IMR-90 (cell line): Measurements from ENCODE around the gene TEKT5. TPM values are rescaled to one million over a fixed set of nuclear protein-coding genes. Genes with fewer than 3 reads are reported as not detected.

Source experiments
- ATAC-seq: fragments of 200-7000 bp; cut with Tn5 transposase; 2 replicates; pipeline ENCODE4 v1.9.1; 2020; ENCODE audit warnings: low read depth, mild to moderate bottlenecking, moderate library complexity
- BruUV-seq: library from RNA; stranded (reverse); fragments of 400-500 nt; replicated peaks from 2 replicates; lab custom pipeline; 2021; lab: Mats Ljungman, UMichigan
- CTCF ChIA-PET: fragments of 300-600 bp; formaldehyde crosslinking; extraction: SDS; loops from one replicate; lab custom pipeline; 2021; ENCODE audit warnings: antibody characterized with exemption; lab: Yijun Ruan, JAX
- POLR2A ChIA-PET: fragments of 300-600 bp; sonication (Branson Sonifier 250); formaldehyde crosslinking; loops from one replicate; lab custom pipeline; 2022; ENCODE audit warnings: antibody characterized with exemption; ENCODE audit not compliant: unreplicated experiment; lab: Charles Lee
- DNase-seq: peaks from one replicate; pipeline ENCODE4 v3.0.0; 2013
- H2AFZ ChIP-seq: replicated peaks from 2 replicates; pipeline ENCODE3; 2013; ENCODE audit warnings: low read length, mild to moderate bottlenecking; ENCODE audit not compliant: poor library complexity
- H2AK5ac ChIP-seq: 2 replicates; pipeline ENCODE4 v1.6.1; 2013; ENCODE audit warnings: low read depth, low read length, inconsistent platforms
- H2AK9ac ChIP-seq: replicated peaks from 2 replicates; pipeline ENCODE3; 2013; ENCODE audit warnings: mild to moderate bottlenecking, low read depth, low read length, moderate library complexity; ENCODE audit not compliant: poor library complexity
- H2BK120ac ChIP-seq: 2 replicates; pipeline ENCODE4 v1.6.1; 2013; ENCODE audit warnings: low read depth, low read length, inconsistent platforms
- H2BK15ac ChIP-seq: 3 replicates; pipeline ENCODE4 v1.6.1; 2013; ENCODE audit warnings: low read depth, low read length, inconsistent platforms
- H2BK20ac ChIP-seq: 2 replicates; pipeline ENCODE4 v1.6.1; 2013; ENCODE audit warnings: low read depth, mild to moderate bottlenecking, inconsistent platforms, low read length, moderate library complexity
- H2BK5ac ChIP-seq: 2 replicates; pipeline ENCODE4 v1.6.1; 2013; ENCODE audit warnings: mild to moderate bottlenecking, low read depth, low read length, inconsistent platforms; ENCODE audit not compliant: poor library complexity, severe bottlenecking
- H3K14ac ChIP-seq: replicated peaks from 2 replicates; pipeline ENCODE4 v1.6.1; 2013; ENCODE audit warnings: low read depth, low read length, inconsistent platforms
- H3K18ac ChIP-seq: 2 replicates; pipeline ENCODE4 v1.6.1; 2013; ENCODE audit warnings: low read depth, low read length, control low read depth
- H3K23ac ChIP-seq: 2 replicates; pipeline ENCODE4 v1.6.1; 2013; ENCODE audit warnings: low read depth, low read length, inconsistent platforms
- H3K27ac ChIP-seq: 2 replicates; pipeline ENCODE4 v1.5.1; 2013; ENCODE audit warnings: mild to moderate bottlenecking, control low read depth, low read length; ENCODE audit not compliant: insufficient read depth
- H3K27me3 ChIP-seq: 2 replicates; pipeline ENCODE4 v1.6.1; 2013; ENCODE audit warnings: low read length; ENCODE audit not compliant: control insufficient read depth, insufficient read depth
- H3K36me3 ChIP-seq: 2 replicates; pipeline ENCODE4 v1.6.1; 2013; ENCODE audit warnings: low read length, mixed read lengths; ENCODE audit not compliant: control insufficient read depth, insufficient read depth
- H3K4ac ChIP-seq: 2 replicates; pipeline ENCODE4 v1.6.1; 2013; ENCODE audit warnings: low read depth, low read length, inconsistent platforms
- H3K4me1 ChIP-seq: 2 replicates; pipeline ENCODE4 v1.6.1; 2013; ENCODE audit warnings: low read length, mixed read lengths; ENCODE audit not compliant: control insufficient read depth, insufficient read depth
- H3K4me2 ChIP-seq: 2 replicates; pipeline ENCODE4 v1.6.1; 2013; ENCODE audit warnings: low read depth, mild to moderate bottlenecking, control low read depth, low read length, moderate library complexity
- H3K4me3 ChIP-seq: 2 replicates; pipeline ENCODE4 v1.5.1; 2013; ENCODE audit warnings: low read depth, mild to moderate bottlenecking, control low read depth, low read length, moderate library complexity; ENCODE audit not compliant: insufficient read depth
- H3K56ac ChIP-seq: 2 replicates; pipeline ENCODE4 v1.6.1; 2013; ENCODE audit warnings: low read length, inconsistent platforms; ENCODE audit not compliant: insufficient read depth; ENCODE audit errors: extremely low read depth
- H3K79me1 ChIP-seq, 2 experiments: 2 replicates each; pipeline ENCODE4 v1.6.1; 2013; ENCODE audit warnings: low read length in 2 of 2, inconsistent platforms in 1 of 2, low read depth in 1 of 2
- H3K9ac ChIP-seq: 2 replicates; pipeline ENCODE4 v1.6.1; 2013; ENCODE audit warnings: low read depth, low read length, control low read depth
- H3K9me1 ChIP-seq: 2 replicates; pipeline ENCODE4 v1.6.1; 2013; ENCODE audit warnings: low read length, inconsistent platforms; ENCODE audit not compliant: insufficient read depth
- H3K9me3 ChIP-seq: 2 replicates; pipeline ENCODE4 v1.6.1; 2013; ENCODE audit warnings: low read length; ENCODE audit not compliant: control insufficient read depth, insufficient read depth
- H4K20me1 ChIP-seq: 2 replicates; pipeline ENCODE4 v1.6.1; 2013; ENCODE audit warnings: low read length, inconsistent platforms; ENCODE audit not compliant: insufficient read depth
- H4K5ac ChIP-seq: 2 replicates; pipeline ENCODE4 v1.6.1; 2013; ENCODE audit warnings: mild to moderate bottlenecking, low read depth, low read length, control low read depth
- H4K8ac ChIP-seq, 2 experiments: 2 replicates each; pipeline ENCODE4 v1.6.1; 2013; ENCODE audit warnings: low read depth in 2 of 2, low read length in 2 of 2, control low read depth in 1 of 2, inconsistent platforms in 1 of 2
- H4K91ac ChIP-seq: 2 replicates; pipeline ENCODE4 v1.6.1; 2013; ENCODE audit warnings: low read depth, low read length, inconsistent platforms; ENCODE audit not compliant: insufficient read depth
- BHLHE40 ChIP-seq: fragments of 150-350 bp; IDR thresholded peaks from 2 replicates; pipeline ENCODE4 v1.6.1; 2016; ENCODE audit warnings: mild to moderate bottlenecking, low read depth, low read length
- CEBPB ChIP-seq: IDR thresholded peaks from 2 replicates; pipeline ENCODE4 v1.6.1; 2012; ENCODE audit warnings: low read depth, low read length, improper control_type of control experiment
- CHD1 ChIP-seq: IDR thresholded peaks from 2 replicates; pipeline ENCODE4 v1.6.1; 2012; ENCODE audit warnings: low read depth, low read length, improper control_type of control experiment
- CTCF ChIP-seq: conservative IDR thresholded peaks from 2 replicates; pipeline ENCODE4 v1.5.1; 2012; ENCODE audit warnings: mild to moderate bottlenecking, low read depth, low read length, improper control_type of control experiment
- ELK1 ChIP-seq: fragments of 150-350 bp; IDR thresholded peaks from 2 replicates; pipeline ENCODE4 v1.6.1; 2016; ENCODE audit warnings: low read depth, mild to moderate bottlenecking, low read length, moderate library complexity, borderline replicate concordance
- FOS ChIP-seq: fragments of 150-350 bp; IDR thresholded peaks from 2 replicates; pipeline ENCODE4 v1.6.1; 2016; ENCODE audit warnings: low read depth, low read length
- MAFK ChIP-seq: IDR thresholded peaks from 2 replicates; pipeline ENCODE4 v1.6.1; 2012; ENCODE audit warnings: low read depth, low read length, improper control_type of control experiment
- MAZ ChIP-seq: IDR thresholded peaks from 2 replicates; pipeline ENCODE4 v1.6.1; 2012; ENCODE audit warnings: low read depth, mild to moderate bottlenecking, low read length, improper control_type of control experiment, moderate library complexity, borderline replicate concordance
- MXI1 ChIP-seq: IDR thresholded peaks from 2 replicates; pipeline ENCODE4 v1.6.1; 2012; ENCODE audit warnings: low read depth, mild to moderate bottlenecking, low read length, moderate library complexity, borderline replicate concordance
- NFE2L2 ChIP-seq: fragments of 150-350 bp; IDR thresholded peaks from 2 replicates; pipeline ENCODE4 v1.6.1; 2016; ENCODE audit warnings: low read depth, mild to moderate bottlenecking, low read length
- POLR2A ChIP-seq: IDR thresholded peaks from 2 replicates; pipeline ENCODE4 v1.6.1; 2012; ENCODE audit warnings: mild to moderate bottlenecking, low read depth, low read length
- RAD21 ChIP-seq: IDR thresholded peaks from 2 replicates; pipeline ENCODE4 v1.6.1; 2012; ENCODE audit warnings: low read length, improper control_type of control experiment
- RCOR1 ChIP-seq: IDR thresholded peaks from 2 replicates; pipeline ENCODE4 v1.6.1; 2012; ENCODE audit warnings: mild to moderate bottlenecking, low read length, improper control_type of control experiment; ENCODE audit not compliant: insufficient replicate concordance
- SMC3 ChIP-seq: fragments of 150-350 bp; IDR thresholded peaks from 2 replicates; pipeline ENCODE4 v1.6.1; 2016; ENCODE audit warnings: low read depth, mild to moderate bottlenecking, antibody characterized with exemption, low read length, moderate library complexity
- USF2 ChIP-seq: fragments of 150-350 bp; IDR thresholded peaks from 2 replicates; pipeline ENCODE4 v1.6.1; 2017; ENCODE audit warnings: mild to moderate bottlenecking, antibody characterized with exemption, low read length, low read depth
- WGBS, 2 experiments: methylation state at CpG; one replicate each; pipeline versions ENCODE4 v1.1.5 to v1.1.7; 2013; ENCODE audit warnings: missing lambda C conversion rate in 2 of 2; ENCODE audit not compliant: insufficient read length in 1 of 2; ENCODE audit errors: extremely low coverage in 2 of 2; 5-methylcytosine and 5-hydroxymethylcytosine counted together
- dilution Hi-C: fragments of 300-500 bp; cut with HindIII; formaldehyde crosslinking; loops from one replicate; pipeline ENCODE4 v1.14.3; 2018; ENCODE audit warnings: low sequenced_read_pairs; ENCODE audit not compliant: unreplicated experiment
- in situ Hi-C: fragments of 300-500 bp; cut with MboI; formaldehyde crosslinking; loops from 3 replicates; pipeline ENCODE4 v1.14.3; 2019; ENCODE audit warnings: low sequenced_read_pairs, inconsistent platforms, mixed read lengths
- intact Hi-C: fragments of 100-400 bp; cut with micrococcal nuclease; formaldehyde crosslinking; loops from 2 replicates; pipeline ENCODE4 v1.10.0; 2022
- polyA plus RNA-seq, 3 experiments: library from polyadenylated mRNA; depleted of rRNA; stranded (reverse); fragments of >200 nt; gene quantifications; 2 replicates each; pipeline ENCODE4 v1.2.3, GENCODE V29; 2012; ENCODE audit warnings: low replicate concordance in 1 of 3
- total RNA-seq: library from RNA; depleted of rRNA; stranded (reverse); fragments of >200 nt; gene quantifications from 2 replicates; pipeline ENCODE4 v1.2.3, GENCODE V29; 2012

TEKT5 gene
- total and polyA plus RNA-seq, 2 of the 4 experiments (the other 2 are of a cell fraction) = 0.17 TPM; not detected in 1

GRCh38 chr16:10584981-10585438 is 109.7 kb downstream of the TEKT5 start:
- H3K18ac ChIP-seq = no peak overlapping the region
- H2AK5ac ChIP-seq = 0 out of 2 replicates have a peak overlapping the region, but pooled peaks have one; percentile 8
- no TSS peak for BruUV-seq
- 0 out of 2 replicates have a peak, but pooled peaks cover 3% of the 10 kb centered on the region for H3K9me1 ChIP-seq
- in situ Hi-C loops = no loop called here
- no peak overlapping the region for H3K56ac ChIP-seq
- H3K36me3 ChIP-seq = no peaks in the 10 kb centered on the region
- H2BK15ac ChIP-seq = no peak overlapping the region; the same call in 2 of the 3 replicates
- peaks cover 8% of the 10 kb centered on the region for H3K4me1 ChIP-seq
- H3K79me1 ChIP-seq = no peaks in the 10 kb centered on the region
- H4K8ac ChIP-seq = peak overlapping the region in 1 of 2 experiments; percentile 14; a peak in 1 of 4 replicates
- peak overlapping the region; percentile 27; the same call in 1 of the 2 replicates for H3K4me2 ChIP-seq
- H2BK120ac ChIP-seq = peak overlapping the region; percentile 62; the same call in 1 of the 2 replicates
- ATAC-seq (no peak), DNase-seq (peak; percentile 55)
- H3K9me3 ChIP-seq = no peaks in the 10 kb centered on the region
- dilution Hi-C loops = no loop called here
- peak overlapping the region; percentile 35 for H2AK9ac ChIP-seq
- no peak overlapping the region for H4K5ac ChIP-seq
- peak overlapping the region; percentile 35; the same call in 1 of the 2 replicates for H2BK20ac ChIP-seq
- peak overlapping the region; percentile 52 for H2AFZ ChIP-seq
- CTCF ChIA-PET = no interaction called here
- H2BK5ac ChIP-seq = peak overlapping the region; percentile 5
- H3K27ac ChIP-seq = no peak overlapping the region
- H3K9ac ChIP-seq = no peak overlapping the region
- 0 out of 2 replicates have a peak overlapping the region, but pooled peaks have one; percentile 40 for H3K14ac ChIP-seq
- H3K23ac ChIP-seq = peak overlapping the region; percentile 2; the same call in 1 of the 2 replicates
- WGBS, 2 experiments = 14% methylated on average over 2 of the region's 5 CpGs; no CpG with 5 or more reads in 1 of the 2 experiments
- peak overlapping the region; percentile 48; the same call in 1 of the 2 replicates for H3K4ac ChIP-seq
- intact Hi-C loops = no loop called here
- peaks cover 2% of the 10 kb centered on the region; the same call in 1 of the 2 replicates for H3K27me3 ChIP-seq
- no peaks in the 10 kb centered on the region for H4K20me1 ChIP-seq
- POLR2A ChIA-PET = no interaction called here
- no peak overlapping the region for H4K91ac ChIP-seq
- H3K4me3 ChIP-seq = no peak overlapping the region
- no peak for TF ChIP-seq FOS
- TF ChIP-seq MAFK = no peak
- TF ChIP-seq CEBPB = no peak
- no peak for TF ChIP-seq NFE2L2
- TF ChIP-seq BHLHE40 = no peak
- no peak for TF ChIP-seq ELK1
- no peak for TF ChIP-seq RAD21
- no peak for TF ChIP-seq USF2
- no peak for TF ChIP-seq SMC3
- TF ChIP-seq CHD1 = no peak
- no peak for TF ChIP-seq RCOR1
- TF ChIP-seq MAZ = no peak
- no peak for TF ChIP-seq POLR2A
- no peak for TF ChIP-seq CTCF
- TF ChIP-seq MXI1 = no peak
